CD4-positive, alpha-beta T cell treated with Interleukin-12 subunit alpha and Interleukin-12 subunit beta, for 1 hour (primary cell): ENCODE results near the gene SLC6A1.
"Not testable (repeated sequence)": the region's sequence is repeated elsewhere in the genome, so short reads cannot be mapped to it uniquely, and the experiment has no call there.

Experiments used
- DNase-seq: peaks from one replicate; pipeline ENCODE4 v3.0.0-alpha.2; 2020

Gene SLC6A1

DNA sequence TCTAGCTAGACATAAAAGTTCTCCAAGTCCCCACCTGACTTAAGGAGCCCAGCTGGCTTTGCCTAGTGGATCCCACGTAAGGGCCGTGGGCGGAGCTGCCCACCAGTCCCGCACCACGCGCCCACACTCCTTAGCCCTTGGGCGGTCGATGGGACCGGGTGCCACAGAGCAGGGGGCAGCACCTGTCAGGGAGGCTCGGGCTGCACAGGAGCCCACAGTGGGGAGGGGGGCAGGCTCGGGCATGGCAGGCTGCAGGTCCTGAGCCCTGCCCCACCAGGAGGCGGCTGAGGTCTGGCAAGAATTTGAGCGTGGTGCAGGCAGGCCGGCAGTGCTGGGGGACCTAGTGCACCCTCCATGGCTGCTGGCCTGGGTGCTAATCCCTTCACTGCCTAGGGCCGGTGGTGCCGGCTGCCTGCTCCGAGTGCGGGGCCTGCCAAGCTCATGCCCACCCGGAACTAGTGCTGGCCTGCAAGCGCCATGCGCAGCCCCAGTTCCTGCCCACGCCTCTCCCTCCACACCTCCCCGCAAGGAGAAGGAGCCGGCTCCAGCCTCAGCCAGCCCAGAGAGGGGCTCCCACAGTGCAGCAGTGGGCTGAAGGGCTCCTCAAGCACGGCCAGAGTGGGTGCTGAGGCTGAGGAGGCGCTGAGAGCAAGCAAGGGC, 78.7 kb downstream of the SLC6A1 start:
- no peak for DNase-seq

DNA sequence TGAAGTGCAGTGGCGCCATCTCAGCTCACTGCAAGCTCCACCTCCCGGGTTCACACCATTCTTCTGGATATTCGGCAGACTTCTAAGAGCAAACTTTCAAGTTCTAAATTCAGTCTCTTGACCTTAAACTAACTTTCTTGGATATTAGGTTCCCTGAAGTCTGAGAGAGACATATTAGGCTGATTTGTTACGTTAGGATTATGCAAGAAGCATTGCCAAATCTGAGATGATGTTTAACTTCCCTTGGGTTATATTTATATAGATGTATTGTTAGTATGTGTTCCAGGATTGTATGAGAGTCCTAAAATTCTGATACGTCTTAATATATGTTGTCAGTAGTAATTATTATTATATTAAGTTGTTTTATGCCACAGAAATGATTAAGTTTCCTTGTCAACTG, 80.1 kb downstream of the SLC6A1 start:
- no peak for DNase-seq

DNA sequence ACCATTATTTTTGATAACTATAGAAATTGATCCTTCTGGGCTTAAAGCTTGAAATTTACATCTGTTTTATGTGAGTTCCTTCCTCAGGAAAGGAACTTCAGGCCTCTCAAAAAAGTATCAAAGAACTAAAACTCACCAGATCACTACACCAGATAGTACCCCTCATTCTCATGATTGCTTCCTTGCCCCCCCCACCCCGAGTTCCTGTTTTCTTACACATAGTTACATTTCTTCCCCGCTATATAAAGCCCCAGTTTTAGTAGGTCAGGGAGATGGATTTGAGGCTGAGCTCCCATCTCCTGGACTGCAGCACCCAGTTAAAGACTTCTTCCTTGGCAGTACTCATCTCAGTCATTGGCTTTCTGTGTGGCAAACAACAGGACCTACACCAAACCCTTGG, 81.5 kb downstream of the SLC6A1 start:
- no peak for DNase-seq

DNA sequence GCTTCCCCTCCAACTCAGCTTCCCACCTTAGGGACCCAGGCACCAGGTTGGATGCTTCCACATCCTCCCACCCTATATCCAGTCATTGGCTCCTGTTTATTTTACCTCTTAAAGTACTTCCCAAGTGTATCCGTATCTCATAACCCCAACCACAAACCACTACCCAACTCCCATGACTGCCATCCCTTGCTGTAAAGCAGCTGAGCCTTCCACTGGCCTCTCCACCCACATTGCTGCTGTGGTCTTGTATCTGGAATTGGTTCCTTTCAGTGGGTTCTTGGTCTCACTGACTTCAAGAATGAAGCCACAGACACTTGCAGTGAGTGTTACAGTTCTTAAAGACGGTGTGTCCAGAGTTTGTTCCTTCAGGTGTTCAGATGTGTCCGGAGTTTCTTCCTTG, 81.9 kb downstream of the SLC6A1 start:
- no peak for DNase-seq

- DNase-seq = not testable (repeated sequence)
Observed at GRCh38 chr3:11075122-11075521, 82.6 kb downstream of the SLC6A1 start.

DNA sequence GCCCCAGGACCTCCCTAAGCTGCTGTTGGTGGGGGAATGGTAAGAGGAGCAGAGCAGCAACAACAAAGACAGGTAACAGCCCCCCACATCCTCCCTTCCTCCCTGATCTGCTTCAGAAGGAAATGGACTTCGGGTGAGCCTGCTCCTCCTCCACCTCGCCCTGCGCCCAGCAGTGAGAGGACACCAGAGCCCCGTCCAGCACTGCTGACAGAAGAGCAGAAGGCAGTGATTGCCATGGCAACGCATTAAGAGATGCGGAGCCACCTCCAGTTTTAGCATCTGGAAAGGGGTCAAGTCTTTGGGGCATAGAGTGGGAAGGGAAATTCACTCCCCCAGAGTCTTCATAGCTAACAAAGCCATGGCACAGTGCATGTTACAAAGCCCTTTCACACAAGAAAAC, 84.2 kb downstream of the SLC6A1 start:
- DNase-seq = no peak

DNA sequence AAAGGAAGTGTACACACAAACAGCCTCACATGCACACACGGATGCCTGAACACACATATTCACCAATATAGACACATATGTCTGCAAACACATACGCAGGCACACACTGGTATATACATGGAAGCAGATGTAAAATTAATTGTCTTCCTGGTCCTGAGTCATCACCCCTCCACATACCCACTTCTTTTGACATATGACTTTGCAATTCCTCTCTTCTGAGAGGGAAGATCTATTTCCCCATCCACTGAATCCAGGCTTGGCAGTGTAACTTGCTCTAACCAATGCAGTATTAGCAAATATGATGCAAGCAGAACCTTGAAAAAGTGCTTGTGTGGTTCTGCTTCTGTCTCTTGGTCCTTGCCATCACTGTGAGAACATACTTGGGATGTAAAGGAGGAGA, 84.9 kb downstream of the SLC6A1 start:
- DNase-seq = no peak

DNA sequence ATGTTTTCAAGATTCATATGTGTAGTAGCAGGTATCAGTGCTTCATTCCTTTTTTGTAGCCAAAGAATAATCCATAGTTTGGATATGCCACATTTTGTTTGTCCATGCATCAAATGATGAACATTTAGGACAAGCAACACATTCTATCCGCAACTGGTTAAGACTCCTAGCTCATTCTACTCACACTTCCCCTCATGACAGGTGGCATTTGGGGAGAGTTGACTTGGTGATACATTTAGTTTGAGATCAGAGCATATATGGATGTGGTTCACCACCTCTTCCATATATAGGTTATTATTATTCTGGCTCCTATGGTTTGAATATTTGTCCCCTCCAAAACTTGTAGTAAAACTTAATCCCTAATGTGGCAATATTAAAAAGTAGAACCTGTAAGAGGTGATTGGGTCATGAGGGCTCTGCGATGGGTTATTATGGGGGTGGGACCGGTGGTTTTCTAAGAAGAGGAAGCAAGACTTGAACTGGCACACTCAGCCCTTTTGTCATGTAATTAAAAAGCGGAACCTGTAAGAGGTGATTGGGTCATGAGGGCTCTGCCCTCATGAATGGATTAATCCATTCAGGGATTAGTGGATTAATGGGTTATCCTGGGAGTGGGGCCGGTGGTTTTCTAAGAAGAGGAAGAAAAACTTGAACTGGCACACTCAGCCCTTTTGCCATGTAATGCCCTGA, 86.4 kb downstream of the SLC6A1 start:
- no peak for DNase-seq

GRCh38 chr3:11080492-11080891, 87.9 kb downstream of the SLC6A1 start:
- DNase-seq = no peak

- DNase-seq = no peak
Observed at GRCh38 chr3:11084098-11084497, 91.5 kb downstream of the SLC6A1 start.

DNA sequence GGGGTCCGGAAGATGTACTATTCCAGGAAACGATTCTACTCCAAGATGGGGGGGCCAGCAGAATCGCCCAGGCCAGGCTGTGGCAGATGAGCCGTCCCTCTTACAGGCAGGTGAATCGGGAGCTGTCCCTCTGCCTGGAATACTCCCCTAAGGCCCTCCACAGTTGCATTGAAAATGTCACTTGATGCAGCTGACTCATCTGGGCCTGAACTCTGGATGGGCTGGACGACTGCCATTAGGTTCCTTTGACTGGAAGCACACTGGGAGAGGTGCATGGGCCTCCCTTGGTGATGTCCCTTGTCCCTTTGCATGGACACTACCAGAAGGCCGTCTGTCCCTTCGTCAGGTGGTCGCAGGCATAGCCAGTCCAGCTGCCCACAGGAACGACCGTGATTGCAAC, 92.1 kb downstream of the SLC6A1 start:
- DNase-seq = no peak

DNA sequence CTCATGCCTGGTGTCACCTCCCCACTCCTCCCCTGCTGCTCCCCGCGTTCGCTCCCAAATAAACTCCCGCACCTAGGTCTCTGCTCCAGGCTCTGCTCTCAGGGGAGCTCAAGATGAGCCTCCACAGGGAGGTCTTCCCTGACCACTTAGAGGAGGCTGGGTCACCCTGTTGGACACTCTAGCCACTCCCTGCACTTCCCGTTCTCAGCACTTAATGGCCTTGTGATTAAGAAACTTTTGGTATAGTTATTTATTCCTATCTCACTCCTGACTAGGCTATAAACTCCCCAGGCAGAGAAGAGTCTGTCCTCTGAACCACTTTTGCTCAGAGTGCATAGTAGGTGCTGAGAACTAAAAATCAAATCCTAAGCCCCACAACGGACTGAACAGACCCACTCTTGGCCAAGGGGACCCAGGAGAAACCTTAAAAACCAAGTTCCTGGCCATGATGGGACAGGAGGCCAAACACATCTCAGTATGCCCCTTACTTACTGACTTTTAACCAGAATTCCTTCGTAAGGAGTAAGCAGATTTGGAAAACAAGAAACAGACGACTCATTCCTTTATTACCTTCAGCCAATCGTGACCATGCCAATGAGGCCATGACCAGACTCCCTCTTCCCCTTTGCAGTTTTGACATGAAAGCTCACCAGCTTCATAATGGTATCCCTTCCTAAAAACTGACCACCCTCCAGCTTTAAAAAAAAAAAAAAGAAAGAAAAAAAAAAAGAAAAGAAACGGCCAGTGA, 92.7 kb downstream of the SLC6A1 start:
- no peak for DNase-seq

GRCh38 chr3:11086856-11087255, 94.3 kb downstream of the SLC6A1 start:
- DNase-seq = no peak

DNA sequence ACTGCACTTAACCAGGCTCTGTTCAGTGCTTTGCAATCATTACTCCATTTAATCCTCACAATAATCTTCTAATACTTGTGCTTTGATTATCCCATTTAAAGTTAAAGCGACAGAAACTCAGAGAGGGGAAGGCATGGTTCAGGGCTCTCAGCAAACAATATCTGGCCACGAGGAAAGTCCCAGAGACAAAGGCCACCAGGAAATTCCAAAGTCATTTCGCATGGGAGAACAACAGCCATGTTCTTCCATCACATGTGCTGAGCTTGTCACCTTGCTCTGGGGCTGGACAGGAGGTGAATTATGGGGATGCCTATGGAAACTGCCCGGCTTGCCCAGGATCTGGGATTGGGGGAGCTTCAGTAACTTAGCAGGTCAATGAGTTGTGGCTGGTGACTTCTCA, 95.5 kb downstream of the SLC6A1 start:
- DNase-seq = no peak

DNA sequence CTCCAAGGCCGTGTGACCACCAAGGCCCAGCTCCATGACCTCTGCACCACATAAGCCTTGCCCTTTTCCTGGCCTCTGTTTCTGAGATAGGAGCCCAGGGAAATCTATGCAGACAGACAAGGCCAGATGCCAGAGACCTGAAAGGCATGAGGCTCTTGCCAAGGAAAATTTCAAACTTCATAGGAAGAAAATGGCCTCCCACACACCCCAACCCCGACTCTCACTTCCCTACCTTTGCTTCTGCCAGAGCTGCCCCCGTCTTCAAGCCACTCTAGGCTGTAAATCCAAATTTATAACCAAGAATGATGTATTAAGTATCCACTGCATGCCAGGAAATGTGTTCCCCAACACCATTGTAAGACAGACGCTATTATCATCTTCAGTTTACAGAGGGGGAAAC, 96.3 kb downstream of the SLC6A1 start:
- no peak for DNase-seq
